Endodermal cell (in vitro differentiated cells): Measurements from ENCODE around the gene TMOD4. TPM values are rescaled to one million over a fixed set of nuclear protein-coding genes. Genes with fewer than 3 reads are reported as not detected.
"Not testable (repeated sequence)": the region's sequence is repeated elsewhere in the genome, so short reads cannot be mapped to it uniquely, and the experiment has no call there.

Experiments
- DNase-seq: peaks from one replicate; pipeline ENCODE4 v3.0.0-alpha.2; 2017
- H3K27ac ChIP-seq: 2 replicates; pipeline ENCODE4 v1.5.1; 2013; ENCODE audit warnings: mild to moderate bottlenecking, low read depth, low read length, moderate library complexity
- H3K27me3 ChIP-seq: 2 replicates; pipeline ENCODE4 v1.6.1; 2013; ENCODE audit warnings: mild to moderate bottlenecking, low read length, moderate library complexity; ENCODE audit not compliant: insufficient read depth, control insufficient read depth, poor library complexity, severe bottlenecking
- H3K36me3 ChIP-seq: 2 replicates; pipeline ENCODE4 v1.7.0; 2013; ENCODE audit warnings: mild to moderate bottlenecking, low read length, moderate library complexity; ENCODE audit not compliant: control insufficient read depth, insufficient read depth
- H3K4me1 ChIP-seq: one replicate; pipeline ENCODE4 v1.7.0; 2013; ENCODE audit warnings: low read length; ENCODE audit not compliant: control insufficient read depth, insufficient read depth
- H3K4me3 ChIP-seq: 2 replicates; pipeline ENCODE4 v1.5.1; 2013; ENCODE audit warnings: mild to moderate bottlenecking, low read length, moderate library complexity
- H3K9ac ChIP-seq: 2 replicates; pipeline ENCODE4 v1.6.1; 2013; ENCODE audit warnings: mild to moderate bottlenecking, low read length, moderate library complexity; ENCODE audit not compliant: poor library complexity, severe bottlenecking; ENCODE audit errors: extremely low read depth
- H3K9me3 ChIP-seq: 2 replicates; pipeline ENCODE4 v1.6.1; 2013; ENCODE audit warnings: mild to moderate bottlenecking, low read length, moderate library complexity; ENCODE audit not compliant: control insufficient read depth
- H3K27ac Mint-ChIP-seq: 2 replicates; pipeline ENCODE4 v1.8.0; 2020; ENCODE audit warnings: mixed read lengths
- H3K27me3 Mint-ChIP-seq: 2 replicates; pipeline ENCODE4 v1.8.0; 2021; ENCODE audit warnings: mild to moderate bottlenecking, mixed read lengths; ENCODE audit not compliant: insufficient read depth
- H3K36me3 Mint-ChIP-seq: 2 replicates; pipeline ENCODE4 v1.8.0; 2020; ENCODE audit warnings: low read depth, mixed read lengths
- H3K4me1 Mint-ChIP-seq: 2 replicates; pipeline ENCODE4 v1.8.0; 2020; ENCODE audit warnings: mixed read lengths
- H3K4me3 Mint-ChIP-seq: 2 replicates; pipeline ENCODE4 v1.8.0; 2020; ENCODE audit warnings: mild to moderate bottlenecking, moderate library complexity, mixed read lengths
- H3K9me3 Mint-ChIP-seq: 2 replicates; pipeline ENCODE4 v1.8.0; 2020; ENCODE audit warnings: mild to moderate bottlenecking, mixed read lengths
- CTCF ChIP-seq: fragments of 200-600 bp; sonication (generic); conservative IDR thresholded peaks from 2 replicates; pipeline ENCODE4 v1.5.0; 2021; ENCODE audit warnings: antibody characterized with exemption, mild to moderate bottlenecking
- WGBS, 2 experiments: methylation state at CpG; one replicate each; pipeline versions ENCODE4 v1.1.5 to v1.1.7; 2013; ENCODE audit warnings: missing lambda C conversion rate in 2 of 2, mixed read lengths in 1 of 2; ENCODE audit not compliant: insufficient coverage in 1 of 2, insufficient read length in 1 of 2; 5-methylcytosine and 5-hydroxymethylcytosine counted together
- total RNA-seq, 2 donors: library from RNA; stranded (reverse); fragmentation: NEBNext Ultra II Directional in 1 of 2; extraction: Animal tissue kit (Norgen Biotek cat#: 25700) in 1 of 2; gene quantifications; 2 replicates in 1 of 2; 3 replicates in 1 of 2; pipeline ENCODE4 v1.2.1, GENCODE V29; 2021

The TMOD4 gene
- total RNA-seq, 2 donors from 2014 or later: 1.0 to 1.9 TPM

DNA sequence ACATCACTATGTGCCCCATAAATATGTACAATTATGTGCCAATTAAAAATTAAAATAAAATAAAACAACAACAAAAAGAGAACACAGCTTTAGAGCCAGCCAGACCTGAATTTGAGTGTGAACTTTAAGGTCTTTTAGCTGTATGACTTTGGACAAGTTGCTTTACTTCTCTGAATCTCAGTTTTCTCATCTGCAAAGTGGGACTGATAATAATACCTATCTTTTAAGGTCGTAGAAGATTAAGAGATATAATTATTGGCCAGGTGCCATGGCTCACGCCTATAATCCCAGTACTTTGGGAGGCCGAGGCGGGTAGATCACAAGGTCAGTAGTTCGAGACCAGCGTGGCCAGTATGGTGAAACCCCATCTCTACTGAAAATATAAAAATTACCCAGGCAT lies 17.5 kb upstream of the TMOD4 start:
- DNase-seq: no peak
- Histone ChIP-seq H3K4me1 (no peaks in the 10 kb centered on the region), H3K36me3 (no peaks in the 10 kb centered on the region), H3K4me3 (no peak overlapping the region), H3K9ac (no peak overlapping the region), H3K27me3 (peaks cover 8% of the 10 kb centered on the region), H3K27ac (no peak overlapping the region), H3K9me3 (no peaks in the 10 kb centered on the region)
- WGBS, 2 experiments: 91 to 100% methylated on average over 2 to 6 of the region's 6 CpGs
- Mint-ChIP-seq H3K9me3 (no peaks in the 10 kb centered on the region), H3K36me3 (no peaks in the 10 kb centered on the region), H3K27ac (no peak overlapping the region), H3K4me3 (no peak overlapping the region), H3K4me1 (peaks cover 13% of the 10 kb centered on the region), H3K27me3 (peaks cover 3% of the 10 kb centered on the region)
- no peak for TF ChIP-seq CTCF

DNA sequence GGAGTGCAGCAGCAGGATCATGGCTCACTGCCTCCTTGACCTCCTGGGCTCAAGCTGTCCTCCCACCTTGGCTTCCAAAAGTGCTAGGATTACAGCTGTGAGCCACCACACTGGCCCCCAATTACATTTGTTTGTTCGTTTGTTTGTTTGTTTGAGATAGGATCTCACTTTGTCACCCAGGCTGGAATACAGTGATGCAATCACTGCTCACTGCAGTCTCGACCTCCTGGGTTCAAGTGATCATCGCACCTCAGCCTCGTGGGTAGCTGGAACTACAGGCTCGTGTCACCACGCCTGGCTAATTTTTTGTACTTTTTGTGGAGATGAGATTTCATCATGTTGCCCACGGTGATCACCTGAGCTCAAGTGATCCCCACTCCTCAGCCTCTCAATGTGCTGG lies 16.3 kb upstream of the TMOD4 start:
- H3K4me3 Mint-ChIP-seq: no peak overlapping the region

GRCh38 chr1:151189637-151190445 lies 14.1 kb upstream of the TMOD4 start, which contains the start of gene VPS72:
Gene VPS72, minus strand, starts transcription at chr1:151190197. Its CDS starts 76 bp downstream, at chr1:151190121.
- peaks cover 3% of the 10 kb centered on the region for H3K27me3 Mint-ChIP-seq
- peak; percentile 94 for DNase-seq
- WGBS, 2 experiments: 1 to 2% methylated on average over 32 to 41 of the region's 42 CpGs
- Histone ChIP-seq H3K4me1 (no peaks in the 10 kb centered on the region), H3K36me3 (peaks cover 12% of the 10 kb centered on the region), H3K9me3 (no peaks in the 10 kb centered on the region), H3K9ac (peak within 1 kb of the TSS; percentile 88), H3K27ac (peak within 1 kb of the TSS; percentile 95), H3K4me3 (peak within 1 kb of the TSS; percentile 89), H3K27me3 (peaks cover 8% of the 10 kb centered on the region)
- H3K4me3 Mint-ChIP-seq: peak within 1 kb of the TSS; percentile 94
- peak; percentile 14 for TF ChIP-seq CTCF
- H3K27ac Mint-ChIP-seq: peak within 1 kb of the TSS; percentile 98
- H3K9me3 Mint-ChIP-seq: no peaks in the 10 kb centered on the region
- peaks cover 12% of the 10 kb centered on the region for H3K36me3 Mint-ChIP-seq
- peaks cover 9% of the 10 kb centered on the region for H3K4me1 Mint-ChIP-seq

More for the DNA sequence above, 16.3 kb upstream of the TMOD4 start:
- H3K9me3 Mint-ChIP-seq: no peaks in the 10 kb centered on the region
- Histone ChIP-seq H3K9me3 (no peaks in the 10 kb centered on the region), H3K4me1 (no peaks in the 10 kb centered on the region), H3K9ac (no peak overlapping the region), H3K36me3 (no peaks in the 10 kb centered on the region), H3K4me3 (no peak overlapping the region), H3K27ac (no peak overlapping the region), H3K27me3 (peaks cover 8% of the 10 kb centered on the region)
- no peak for TF ChIP-seq CTCF
- H3K36me3 Mint-ChIP-seq: no peaks in the 10 kb centered on the region
- no peak overlapping the region for H3K27ac Mint-ChIP-seq
- H3K4me1 Mint-ChIP-seq: peaks cover 9% of the 10 kb centered on the region
- WGBS, 2 experiments: 67 to 89% methylated on average over 3 to 7 of the region's 7 CpGs
- no peak for DNase-seq
- peaks cover 3% of the 10 kb centered on the region for H3K27me3 Mint-ChIP-seq

GRCh38 chr1:151188667-151189066 lies 12.9 kb upstream of the TMOD4 start:
- Mint-ChIP-seq H3K36me3 (peaks cover 23% of the 10 kb centered on the region), H3K4me3 (peak overlapping the region; percentile 94)
- not testable (repeated sequence) for H3K9me3 Mint-ChIP-seq, H3K27me3 Mint-ChIP-seq, H3K4me1 Mint-ChIP-seq, H3K27me3 ChIP-seq, H3K27ac ChIP-seq, DNase-seq, H3K27ac Mint-ChIP-seq, H3K4me1 ChIP-seq, H3K9me3 ChIP-seq
- Histone ChIP-seq H3K36me3 (peaks cover 23% of the 10 kb centered on the region), H3K4me3 (peak overlapping the region; percentile 89), H3K9ac (peak overlapping the region; percentile 88)
- 88 to 89% methylated on average over 6 to 8 of the region's 8 CpGs for WGBS, 2 experiments
